Glutamatergic neuron (in vitro differentiated cells): ENCODE data around the gene SRGAP3. TPM values are rescaled to one million over a fixed set of nuclear protein-coding genes. Genes with fewer than 3 reads are reported as not detected.
A peak's percentile ranks its signal among the peaks of the same experiment; 100 is the strongest.

Experiments used
- DNase-seq: peaks from one replicate; pipeline ENCODE4 v3.0.0; 2022
- H3K27ac Mint-ChIP-seq: one replicate; pipeline ENCODE4 v1.8.0; 2020; ENCODE audit warnings: mild to moderate bottlenecking, mixed read lengths, inconsistent platforms; ENCODE audit not compliant: unreplicated experiment
- H3K27me3 Mint-ChIP-seq: one replicate; pipeline ENCODE4 v1.8.0; 2020; ENCODE audit warnings: mild to moderate bottlenecking, moderate library complexity, mixed read lengths, inconsistent platforms; ENCODE audit not compliant: unreplicated experiment
- H3K36me3 Mint-ChIP-seq: one replicate; pipeline ENCODE4 v1.8.0; 2020; ENCODE audit warnings: mild to moderate bottlenecking, mixed read lengths, inconsistent platforms; ENCODE audit not compliant: unreplicated experiment
- H3K4me1 Mint-ChIP-seq: one replicate; pipeline ENCODE4 v1.8.0; 2020; ENCODE audit warnings: mild to moderate bottlenecking, low read depth, mixed read lengths, inconsistent platforms; ENCODE audit not compliant: unreplicated experiment
- H3K4me3 Mint-ChIP-seq: one replicate; pipeline ENCODE4 v1.8.0; 2020; ENCODE audit warnings: mild to moderate bottlenecking, mixed read lengths, inconsistent platforms; ENCODE audit not compliant: unreplicated experiment
- H3K9me3 Mint-ChIP-seq: one replicate; pipeline ENCODE4 v1.8.0; 2020; ENCODE audit warnings: mild to moderate bottlenecking, moderate library complexity, mixed read lengths, inconsistent platforms; ENCODE audit not compliant: unreplicated experiment
- total RNA-seq: library from RNA; stranded (reverse); fragmentation: NEBNext Ultra II Directional; extraction: Animal tissue kit (Norgen Biotek cat#: 25700); gene quantifications from one replicate; pipeline ENCODE4 v1.2.1, GENCODE V29; 2021; ENCODE audit not compliant: unreplicated experiment
- TF ChIP-seq, protein P1 (sequence below): fragments of 200-600 bp; sonication (generic); IDR thresholded peaks from one replicate; pipeline ENCODE4 v1.5.0; 2021; ENCODE audit not compliant: partially characterized antibody, unreplicated experiment

SRGAP3 gene
- total RNA-seq, 1 donor from 2014 or later: 197 TPM

DNA sequence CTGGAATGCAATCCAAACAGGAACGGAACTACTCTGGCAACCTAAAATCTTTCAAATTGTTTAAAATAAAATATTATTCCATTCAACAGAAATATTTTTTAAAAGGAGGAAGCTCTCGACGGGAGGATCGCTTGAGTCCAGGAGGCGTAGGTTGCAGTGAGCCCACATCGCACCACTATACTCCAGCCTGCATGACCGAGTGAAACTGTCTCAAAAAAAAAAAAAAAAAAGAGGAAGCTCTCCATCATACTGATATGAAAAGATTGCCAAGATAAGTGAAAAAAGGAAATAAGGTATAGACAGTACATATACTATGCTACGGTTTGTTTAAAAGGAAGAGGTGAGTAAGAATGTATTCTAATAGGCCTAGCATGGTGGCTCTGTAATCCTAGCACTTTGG, 289.8 kb downstream of the SRGAP3 start:
- Mint-ChIP-seq H3K27me3 (no peaks in the 10 kb centered on the region), H3K27ac (no peak overlapping the region), H3K36me3 (no peaks in the 10 kb centered on the region), H3K9me3 (peaks cover 3% of the 10 kb centered on the region), H3K4me1 (peaks cover 12% of the 10 kb centered on the region), H3K4me3 (no peak overlapping the region)
- no peak for DNase-seq
- TF ChIP-seq, protein P1, sequence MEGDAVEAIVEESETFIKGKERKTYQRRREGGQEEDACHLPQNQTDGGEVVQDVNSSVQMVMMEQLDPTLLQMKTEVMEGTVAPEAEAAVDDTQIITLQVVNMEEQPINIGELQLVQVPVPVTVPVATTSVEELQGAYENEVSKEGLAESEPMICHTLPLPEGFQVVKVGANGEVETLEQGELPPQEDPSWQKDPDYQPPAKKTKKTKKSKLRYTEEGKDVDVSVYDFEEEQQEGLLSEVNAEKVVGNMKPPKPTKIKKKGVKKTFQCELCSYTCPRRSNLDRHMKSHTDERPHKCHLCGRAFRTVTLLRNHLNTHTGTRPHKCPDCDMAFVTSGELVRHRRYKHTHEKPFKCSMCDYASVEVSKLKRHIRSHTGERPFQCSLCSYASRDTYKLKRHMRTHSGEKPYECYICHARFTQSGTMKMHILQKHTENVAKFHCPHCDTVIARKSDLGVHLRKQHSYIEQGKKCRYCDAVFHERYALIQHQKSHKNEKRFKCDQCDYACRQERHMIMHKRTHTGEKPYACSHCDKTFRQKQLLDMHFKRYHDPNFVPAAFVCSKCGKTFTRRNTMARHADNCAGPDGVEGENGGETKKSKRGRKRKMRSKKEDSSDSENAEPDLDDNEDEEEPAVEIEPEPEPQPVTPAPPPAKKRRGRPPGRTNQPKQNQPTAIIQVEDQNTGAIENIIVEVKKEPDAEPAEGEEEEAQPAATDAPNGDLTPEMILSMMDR: no peak

DNA sequence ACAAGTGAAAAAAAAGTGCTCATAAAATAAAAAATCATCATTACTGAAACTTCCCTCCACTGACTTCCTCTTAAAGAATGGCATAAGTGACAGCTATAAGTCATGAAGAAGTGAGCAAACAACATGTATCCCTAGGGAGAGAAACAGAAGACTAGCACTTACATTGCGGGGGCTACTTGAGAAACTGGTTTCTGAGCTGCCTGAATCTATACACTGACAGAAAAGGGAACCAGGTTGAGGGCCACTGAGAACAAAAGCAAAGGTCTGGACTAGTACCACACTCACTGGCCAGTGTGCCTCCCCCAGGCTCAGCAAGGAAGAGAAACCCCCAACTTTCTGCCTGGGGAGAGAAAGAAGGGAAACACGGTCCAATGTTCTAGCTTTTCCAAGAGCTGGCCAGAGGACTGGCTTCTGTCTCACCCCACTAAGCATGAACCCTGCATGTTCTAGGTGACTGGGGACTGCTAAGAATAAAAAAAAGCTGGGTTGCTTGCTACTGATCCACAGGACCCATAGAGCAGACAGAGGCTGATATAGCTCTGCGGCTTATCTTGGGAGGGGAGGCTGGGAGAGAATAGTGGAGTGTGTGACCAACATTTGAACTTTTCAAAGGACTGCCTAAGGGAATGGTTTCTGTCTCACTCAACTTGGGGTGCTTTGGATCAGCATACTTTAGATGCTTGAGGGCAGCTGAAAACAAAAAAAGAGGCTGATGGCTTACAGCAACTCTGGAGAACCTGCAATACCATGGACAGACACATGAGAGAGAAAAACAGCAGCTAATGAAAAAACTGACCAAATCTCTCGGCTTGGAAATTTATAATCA, 294.3 kb downstream of the SRGAP3 start:
- H3K27me3 Mint-ChIP-seq: no peaks in the 10 kb centered on the region
- TF ChIP-seq, protein P1: no peak
- H3K9me3 Mint-ChIP-seq: no peaks in the 10 kb centered on the region
- DNase-seq: no peak
- H3K4me3 Mint-ChIP-seq: no peak overlapping the region
- peak overlapping the region; percentile 57 for H3K27ac Mint-ChIP-seq
- peaks cover 21% of the 10 kb centered on the region for H3K4me1 Mint-ChIP-seq
- H3K36me3 Mint-ChIP-seq: no peaks in the 10 kb centered on the region

DNA sequence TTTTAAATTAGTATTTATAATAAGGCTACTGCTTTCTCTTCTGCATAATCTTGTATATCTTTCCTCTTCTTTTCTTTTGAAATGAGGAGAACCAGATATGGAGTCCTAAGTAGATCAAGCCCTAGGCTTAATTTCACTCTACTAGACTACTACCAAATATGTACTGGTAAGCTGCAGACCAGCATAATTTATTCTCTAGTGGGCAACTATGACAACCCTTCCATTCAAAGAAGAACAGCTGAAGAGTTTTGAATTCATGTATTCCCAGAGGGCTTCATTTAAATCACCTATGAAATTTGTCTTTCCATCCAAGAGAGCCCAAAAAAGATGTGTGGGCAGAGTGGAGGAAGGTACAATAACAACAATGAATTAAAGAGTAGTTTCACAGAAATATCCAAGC, 296.1 kb downstream of the SRGAP3 start:
- no peak overlapping the region for H3K27ac Mint-ChIP-seq
- H3K27me3 Mint-ChIP-seq: no peaks in the 10 kb centered on the region
- TF ChIP-seq, protein P1: no peak
- DNase-seq: no peak
- H3K4me1 Mint-ChIP-seq: peaks cover 25% of the 10 kb centered on the region
- no peak overlapping the region for H3K4me3 Mint-ChIP-seq
- no peaks in the 10 kb centered on the region for H3K9me3 Mint-ChIP-seq
- H3K36me3 Mint-ChIP-seq: no peaks in the 10 kb centered on the region

- peaks cover 25% of the 10 kb centered on the region for H3K4me1 Mint-ChIP-seq
- TF ChIP-seq, protein P1: no peak
- no peaks in the 10 kb centered on the region for H3K9me3 Mint-ChIP-seq
- H3K4me3 Mint-ChIP-seq: no peak overlapping the region
- H3K27ac Mint-ChIP-seq: no peak overlapping the region
- H3K27me3 Mint-ChIP-seq: no peaks in the 10 kb centered on the region
- no peaks in the 10 kb centered on the region for H3K36me3 Mint-ChIP-seq
- no peak for DNase-seq
These were observed 297.3 kb downstream of the SRGAP3 start for GRCh38 chr3:8952130-8952529.

DNA sequence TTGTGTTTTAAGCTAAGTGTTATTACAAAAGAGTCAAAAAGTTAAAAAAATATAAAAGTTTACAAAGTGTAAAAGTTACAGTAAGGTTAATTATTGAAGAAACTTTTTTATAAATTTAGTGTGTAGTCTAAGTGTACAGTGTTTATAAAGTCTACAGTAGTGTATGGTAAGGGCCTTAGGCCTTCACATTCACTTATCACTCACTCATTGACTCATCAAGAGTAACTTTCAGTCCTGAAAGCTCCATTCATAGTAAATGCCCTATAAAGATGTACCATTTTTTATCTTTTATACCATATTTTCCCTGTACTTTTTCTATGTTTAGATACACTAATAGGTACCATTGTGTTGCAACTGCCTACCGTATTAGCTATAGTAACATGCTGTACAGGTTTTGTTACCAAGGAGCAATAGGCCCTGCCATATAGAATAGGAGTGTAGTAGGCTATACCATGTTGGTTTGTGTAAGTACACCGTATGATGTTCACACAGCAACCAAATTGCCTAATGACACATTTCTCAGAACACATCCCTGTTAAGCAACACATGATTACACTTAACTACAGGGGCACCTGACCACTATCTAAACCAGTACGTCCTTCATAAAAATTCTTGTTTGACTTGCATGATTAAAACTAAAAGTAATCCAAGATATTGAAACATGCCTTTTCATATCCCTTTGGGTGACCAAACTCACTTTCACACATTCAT, 303.4 kb downstream of the SRGAP3 start:
- Mint-ChIP-seq H3K4me3 (no peak overlapping the region), H3K9me3 (no peaks in the 10 kb centered on the region), H3K27ac (no peak overlapping the region), H3K27me3 (no peaks in the 10 kb centered on the region), H3K4me1 (peaks cover 4% of the 10 kb centered on the region), H3K36me3 (peaks cover 15% of the 10 kb centered on the region)
- no peak for DNase-seq
- TF ChIP-seq, protein P1: no peak
